CD4-positive, alpha-beta T cell treated with Interleukin-15 for 1 hour (primary cell): ENCODE results near the gene CCDC63.
"Not testable (repeated sequence)": the region's sequence is repeated elsewhere in the genome, so short reads cannot be mapped to it uniquely, and the experiment has no call there.

ENCODE experiments used
- DNase-seq: peaks from one replicate; pipeline ENCODE4 v3.0.0-alpha.2; 2020

The CCDC63 gene

DNA sequence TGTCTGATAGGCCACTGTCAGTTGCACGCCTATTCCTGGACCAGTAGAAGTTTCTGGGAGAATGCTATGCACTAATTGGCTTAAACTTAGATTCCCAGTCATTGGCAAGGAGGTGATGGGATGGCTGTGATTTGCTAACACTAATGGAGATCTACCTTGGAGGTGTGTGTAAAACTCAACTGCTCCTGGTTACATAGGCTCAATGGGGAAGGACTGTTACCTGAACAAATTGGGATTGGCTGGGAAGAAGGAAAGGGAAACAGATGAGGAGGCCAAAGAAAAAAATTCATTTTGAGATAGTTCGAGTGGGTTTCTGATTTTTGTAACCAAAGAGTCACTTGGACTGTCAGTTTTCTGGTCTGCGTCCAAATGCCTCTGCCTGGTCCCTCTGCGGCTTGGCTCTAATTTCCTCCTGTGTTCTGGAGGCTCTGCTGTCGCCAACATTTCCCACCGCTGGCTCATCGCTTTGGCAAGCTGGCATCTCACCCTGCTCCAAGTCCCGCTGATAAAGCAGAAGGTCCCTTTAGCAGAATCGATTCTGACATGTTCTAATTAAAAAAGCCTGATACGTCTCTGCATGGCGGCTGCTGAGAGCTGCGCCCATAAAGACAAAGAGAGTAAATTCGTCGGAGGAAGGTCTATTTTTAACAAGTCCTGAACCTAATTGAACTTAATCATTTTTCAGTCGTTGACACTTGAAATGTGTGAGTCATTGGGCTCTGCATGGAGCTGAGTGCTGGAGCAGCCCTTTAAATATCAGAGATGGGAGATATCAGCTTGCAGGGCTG, 2.0 kb upstream of the CCDC63 start:
- no peak for DNase-seq

GRCh38 chr12:110845339-110845682, 1.5 kb upstream of the CCDC63 start:
- DNase-seq: no peak

- DNase-seq: no peak
Measured at GRCh38 chr12:110848314-110848923, 1.6 kb downstream of the CCDC63 start.

GRCh38 chr12:110849221-110849620, 2.4 kb downstream of the CCDC63 start:
- DNase-seq: no peak

DNA sequence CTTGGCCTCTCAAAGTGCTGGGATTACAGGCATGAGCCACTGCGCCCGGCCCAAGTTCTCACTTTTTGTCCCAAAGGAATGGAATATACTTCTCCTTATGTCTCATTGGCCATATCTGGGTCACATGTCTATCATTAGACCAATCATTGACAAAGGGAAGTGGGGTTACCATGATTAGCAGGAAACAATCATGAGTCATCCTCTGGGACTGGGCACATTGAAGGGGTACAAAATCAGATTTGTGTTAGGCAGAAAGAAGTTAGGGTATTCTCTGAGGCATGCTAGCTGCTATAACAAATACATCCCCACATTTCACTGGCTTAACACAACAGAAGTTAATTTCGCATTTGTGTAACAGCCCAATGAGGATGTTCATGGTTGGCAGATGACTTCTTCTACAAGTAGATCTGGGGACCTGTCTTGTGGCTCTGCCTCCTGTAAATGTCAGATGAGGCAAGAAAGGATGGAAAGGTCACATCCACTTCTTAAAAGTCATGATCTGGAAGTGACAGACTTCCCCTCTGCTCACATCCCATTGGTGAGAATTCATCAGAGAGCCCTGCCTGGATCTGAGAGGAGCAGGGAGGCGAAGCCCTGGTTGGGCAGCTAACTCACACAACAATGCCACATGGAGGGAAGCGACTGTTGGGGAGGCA, 3.1 kb downstream of the CCDC63 start:
- DNase-seq: no peak

GRCh38 chr12:110850762-110851161, 4.0 kb downstream of the CCDC63 start:
- DNase-seq: no peak

- DNase-seq: no peak
Measured at GRCh38 chr12:110853836-110854235, 7.0 kb downstream of the CCDC63 start.

GRCh38 chr12:110856542-110856941, 9.8 kb downstream of the CCDC63 start:
- no peak for DNase-seq

GRCh38 chr12:110857528-110857927, 10.7 kb downstream of the CCDC63 start:
- no peak for DNase-seq

GRCh38 chr12:110857954-110858353, 11.2 kb downstream of the CCDC63 start:
- DNase-seq: not testable (repeated sequence)

DNA sequence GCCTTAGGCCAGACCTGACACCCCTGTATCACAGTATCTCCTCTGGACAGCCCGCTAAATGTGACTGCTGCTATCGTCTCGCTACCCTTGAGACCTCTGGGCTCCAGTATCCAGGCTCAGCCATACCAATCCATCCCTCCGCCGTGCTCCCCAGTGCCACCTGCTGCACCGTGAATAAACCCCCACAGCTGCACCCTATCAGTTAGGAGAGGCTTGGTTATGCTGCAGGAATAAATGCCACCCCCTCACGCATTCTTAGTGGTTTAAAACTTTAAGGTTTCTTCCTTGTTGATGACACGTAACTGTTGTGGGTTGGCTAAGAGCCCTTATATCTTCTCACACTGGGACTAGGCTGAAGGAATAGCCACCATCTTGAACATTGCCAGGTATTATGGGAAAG, 12.1 kb downstream of the CCDC63 start:
- no peak for DNase-seq

- DNase-seq: peak; percentile 17
Measured at GRCh38 chr12:110860833-110861296, 14.1 kb downstream of the CCDC63 start.

DNA sequence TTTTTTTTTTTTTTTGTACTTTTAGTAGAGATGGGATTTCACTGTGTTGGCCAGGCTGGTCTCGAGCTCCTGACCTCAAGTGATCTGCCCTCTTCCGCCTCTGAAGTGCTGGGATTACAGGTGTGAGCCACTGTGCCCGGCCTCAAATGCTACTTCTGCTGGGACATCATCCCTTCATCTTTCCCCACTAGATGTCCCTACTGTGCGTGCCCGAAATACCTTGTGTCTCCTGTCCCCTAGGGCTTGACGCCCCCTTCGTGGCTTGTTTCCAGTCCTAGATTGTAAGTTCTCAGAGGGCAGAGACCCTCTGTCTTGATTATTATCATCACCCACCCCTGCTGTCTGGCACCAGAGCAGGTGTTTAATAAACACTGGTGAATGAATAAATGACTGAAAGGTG, 14.9 kb downstream of the CCDC63 start:
- no peak for DNase-seq

GRCh38 chr12:110862329-110862728, 15.5 kb downstream of the CCDC63 start:
- DNase-seq: no peak

DNA sequence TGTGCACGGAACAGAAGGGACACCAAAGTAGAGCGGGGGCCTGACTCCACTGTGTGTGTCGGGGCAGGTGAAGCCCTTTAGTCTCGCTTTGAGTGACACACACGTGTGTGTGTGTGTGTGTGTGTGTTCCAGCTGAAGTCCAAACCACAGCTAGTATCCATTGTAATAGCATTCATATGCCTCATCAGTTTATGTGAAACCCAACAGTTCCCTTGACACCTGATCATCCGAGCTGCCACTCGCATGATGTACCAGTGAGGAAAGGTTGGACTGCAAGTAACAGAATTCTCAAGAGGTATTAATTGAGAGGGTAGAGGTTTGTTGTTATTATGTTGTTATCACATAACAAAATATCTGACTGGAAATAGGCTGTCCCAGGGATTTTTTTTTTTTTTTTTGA, 16.4 kb downstream of the CCDC63 start:
- DNase-seq: no peak

- DNase-seq: no peak
Measured at GRCh38 chr12:110865521-110865920, 18.7 kb downstream of the CCDC63 start.

GRCh38 chr12:110869026-110869425, 22.2 kb downstream of the CCDC63 start:
- DNase-seq: no peak

- no peak for DNase-seq
Measured at GRCh38 chr12:110869803-110870202, 23.0 kb downstream of the CCDC63 start.

GRCh38 chr12:110872100-110872499, 25.3 kb downstream of the CCDC63 start:
- no peak for DNase-seq

- DNase-seq: no peak
Measured at GRCh38 chr12:110874351-110874750, 27.6 kb downstream of the CCDC63 start.

GRCh38 chr12:110874781-110875180, 28.0 kb downstream of the CCDC63 start:
- no peak for DNase-seq

GRCh38 chr12:110880651-110881050, 33.9 kb downstream of the CCDC63 start:
- no peak for DNase-seq

DNA sequence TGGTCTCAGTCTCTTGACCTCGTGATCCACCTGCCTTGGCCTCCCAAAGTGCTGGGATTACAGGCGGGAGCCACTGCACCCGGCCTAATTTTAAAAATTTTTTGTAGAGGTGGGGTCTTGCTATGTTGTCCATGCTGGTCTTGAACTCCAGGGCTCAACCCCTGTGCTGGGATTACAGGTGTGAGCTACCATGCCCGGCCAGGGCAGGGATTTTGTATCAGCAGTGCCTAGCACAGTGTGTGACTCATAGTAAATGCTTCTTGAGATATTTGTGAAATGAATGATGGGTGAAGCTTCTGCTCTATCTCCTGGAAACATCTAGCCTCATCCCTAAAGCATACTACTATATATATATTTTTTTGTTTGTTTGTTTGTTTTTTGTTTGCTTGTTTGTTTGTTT, 36.5 kb downstream of the CCDC63 start:
- DNase-seq: no peak

DNA sequence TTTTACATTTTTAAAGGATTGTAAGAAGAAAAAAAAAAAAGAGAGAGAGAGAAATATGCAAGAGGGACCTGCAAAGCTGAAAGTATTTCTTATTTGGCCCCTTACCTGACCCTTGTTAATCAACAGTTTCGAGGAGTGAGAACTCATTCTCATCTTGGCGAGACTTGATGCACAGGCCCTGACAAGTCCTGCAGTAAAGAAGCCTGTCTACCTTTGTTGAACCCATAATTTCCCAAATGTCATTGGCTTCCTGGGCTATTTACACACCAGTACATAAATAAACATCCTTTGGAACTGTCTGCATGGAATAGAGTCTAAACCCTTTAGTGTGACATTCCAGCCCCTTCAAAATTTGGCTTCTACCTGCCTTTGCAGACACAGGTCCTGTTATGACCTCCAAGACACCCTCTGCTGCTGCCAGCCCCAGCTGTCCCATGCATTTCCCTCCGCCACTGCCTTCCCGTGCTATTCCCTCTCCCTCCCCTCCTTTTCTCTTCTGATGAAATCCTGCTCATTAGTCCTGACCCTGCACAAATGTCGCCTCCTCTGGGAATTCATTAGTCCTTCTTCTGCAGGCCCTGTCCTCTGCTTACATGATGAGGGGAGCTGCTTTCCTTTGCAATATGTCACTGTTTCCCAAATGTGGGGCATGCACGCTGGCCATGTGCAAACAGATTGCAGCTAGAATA, 38.5 kb downstream of the CCDC63 start:
- no peak for DNase-seq
